NCI-H1092 treated with DMSO at 0.1 percent for 48 hours (cell line): ENCODE measurements around the gene SPOCK3.
"Not testable (repeated sequence)": the region's sequence is repeated elsewhere in the genome, so short reads cannot be mapped to it uniquely, and the experiment has no call there.

Experiments used
- DNase-seq: peaks from one replicate; lab custom pipeline; 2025; lab: John Stamatoyannopoulos, UW

The SPOCK3 gene

GRCh38 chr4:166957451-166957850 is 276.8 kb downstream of the SPOCK3 start:
- DNase-seq = no peak

- no peak for DNase-seq
These were observed 277.8 kb downstream of the SPOCK3 start for GRCh38 chr4:166956484-166956883.

- no peak for DNase-seq
These were observed 292.7 kb downstream of the SPOCK3 start for GRCh38 chr4:166941629-166942028.

GRCh38 chr4:166930464-166930863 is 303.8 kb downstream of the SPOCK3 start:
- no peak for DNase-seq

GRCh38 chr4:166924424-166924823 is 309.9 kb downstream of the SPOCK3 start:
- DNase-seq = no peak

GRCh38 chr4:166913926-166914325 is 320.4 kb downstream of the SPOCK3 start:
- no peak for DNase-seq

GRCh38 chr4:166903408-166903807 is 330.9 kb downstream of the SPOCK3 start:
- no peak for DNase-seq

- no peak for DNase-seq
These were observed 331.4 kb downstream of the SPOCK3 start for GRCh38 chr4:166902941-166903340.

GRCh38 chr4:166896254-166896653 is 338.0 kb downstream of the SPOCK3 start:
- no peak for DNase-seq

GRCh38 chr4:166895771-166896170 is 338.5 kb downstream of the SPOCK3 start:
- DNase-seq = no peak

GRCh38 chr4:166887457-166887856 is 346.8 kb downstream of the SPOCK3 start:
- no peak for DNase-seq

- DNase-seq = no peak
These were observed 347.6 kb downstream of the SPOCK3 start for GRCh38 chr4:166886718-166887117.

- no peak for DNase-seq
These were observed 352.1 kb downstream of the SPOCK3 start for GRCh38 chr4:166882221-166882620.

GRCh38 chr4:166875821-166876220 is 358.5 kb downstream of the SPOCK3 start:
- no peak for DNase-seq

GRCh38 chr4:166862032-166862431 is 372.3 kb downstream of the SPOCK3 start:
- DNase-seq = no peak

GRCh38 chr4:166850398-166850797 is 383.9 kb downstream of the SPOCK3 start:
- DNase-seq = not testable (repeated sequence)

- DNase-seq = no peak
These were observed 387.4 kb downstream of the SPOCK3 start for GRCh38 chr4:166846939-166847338.

GRCh38 chr4:166842795-166843261 is 391.5 kb downstream of the SPOCK3 start:
- DNase-seq = no peak

- no peak for DNase-seq
These were observed 394.6 kb downstream of the SPOCK3 start for GRCh38 chr4:166839615-166840251.

GRCh38 chr4:166838975-166839614 is 395.2 kb downstream of the SPOCK3 start:
- no peak for DNase-seq

- no peak for DNase-seq
These were observed 397.4 kb downstream of the SPOCK3 start for GRCh38 chr4:166836865-166837264.

- no peak for DNase-seq
These were observed 406.7 kb downstream of the SPOCK3 start for GRCh38 chr4:166827629-166828028.

GRCh38 chr4:166827167-166827566 is 407.1 kb downstream of the SPOCK3 start:
- DNase-seq = no peak

GRCh38 chr4:166823848-166824247 is 410.4 kb downstream of the SPOCK3 start:
- no peak for DNase-seq
